Loucy (cell line): Measurements from ENCODE around the gene NECTIN2.

Experiments used
- CTCF ChIP-seq: fragments of 200-600 bp; sonication (generic); conservative IDR thresholded peaks from 2 replicates; pipeline ENCODE4 v1.5.1; 2014; ENCODE audit warnings: mild to moderate bottlenecking, antibody characterized with exemption, low read length
- EZH2phosphoT487 ChIP-seq: fragments of 200-600 bp; IDR thresholded peaks from 2 replicates; pipeline ENCODE4 v1.6.1; 2018; ENCODE audit warnings: antibody characterized with exemption, mild to moderate bottlenecking, moderate library complexity, borderline replicate concordance

GRCh38 chr19:44845286-44845611 lies 848 bp upstream of the NECTIN2 start:
- TF ChIP-seq CTCF = no peak
- no peak for TF ChIP-seq EZH2phosphoT487
